K562 (cell line): ENCODE data around the gene B3GNT7.

Source experiments
- CHD2 ChIP-seq: IDR thresholded peaks from 2 replicates; pipeline ENCODE4 v1.6.1; 2011; ENCODE audit warnings: low read depth, low read length
- GTF2A2 ChIP-seq: IDR thresholded peaks from 2 replicates; pipeline ENCODE4 v1.6.1; 2016; ENCODE audit warnings: mild to moderate bottlenecking, missing genetic modification characterization, missing compliant biosample characterization
- HMG20A ChIP-seq: fragments of 450-650 bp; formaldehyde crosslinking; conservative IDR thresholded peaks from 2 replicates; pipeline ENCODE4 v1.4.0; 2020; ENCODE audit warnings: mild to moderate bottlenecking, mixed read lengths
- HNRNPUL1 ChIP-seq: fragments of 200-400 bp; formaldehyde crosslinking; IDR thresholded peaks from 2 replicates; pipeline ENCODE4 v1.6.1; 2017; ENCODE audit warnings: low read length
- MAZ ChIP-seq, 2 experiments: fragments of 450-650 bp in 1 of 2; sonication (generic) in 1 of 2; formaldehyde crosslinking; IDR thresholded peaks in 1 of 2; conservative IDR thresholded peaks in 1 of 2; 2 replicates each; pipeline versions ENCODE4 v1.4.0 to v1.5.0; 2020; ENCODE audit warnings: mild to moderate bottlenecking in 1 of 2, missing genetic modification reagents in 1 of 2
- TARDBP ChIP-seq: fragments of 450-650 bp; IDR thresholded peaks from 2 replicates; pipeline ENCODE4 v1.6.1; 2016
- ZBTB12 ChIP-seq: fragments of 250-450 bp; sonication (Bioruptor Pico); IDR thresholded peaks from 2 replicates; pipeline ENCODE4 v1.4.0; 2020

GRCh38 chr2:231359948-231360347 lies 35.6 kb upstream of the B3GNT7 start:
- TF ChIP-seq HNRNPUL1 (no peak), MAZ (CRISPR knock-in tag; conservative IDR thresholded peaks at IDR 0.05 in 1 of 2, IDR thresholded peaks at IDR 0.05 in 1 of 2) (no peak), GTF2A2 (tag) (no peak), ZBTB12 (CRISPR knock-in tag) (no peak), CHD2 (no peak), TARDBP (no peak), HMG20A (CRISPR knock-in tag) (no peak)
